H9 (cell line): Measurements from ENCODE around the gene DCHS2. TPM values are rescaled to one million over a fixed set of nuclear protein-coding genes. Genes with fewer than 3 reads are reported as not detected.

Source experiments
- DNase-seq: peaks from one replicate; pipeline ENCODE4 v3.0.0-alpha.2; 2017
- H2AFZ ChIP-seq: one replicate; pipeline ENCODE4 v1.6.1; 2013; ENCODE audit warnings: mild to moderate bottlenecking, low read length, control low read depth, moderate library complexity
- H2AK5ac ChIP-seq: 2 replicates; pipeline ENCODE4 v1.6.1; 2013; ENCODE audit warnings: low read length, control low read depth, mixed read lengths; ENCODE audit not compliant: insufficient read length
- H2BK120ac ChIP-seq: one replicate; pipeline ENCODE4 v1.6.1; 2013; ENCODE audit warnings: low read depth, mild to moderate bottlenecking, low read length, control low read depth, inconsistent platforms; ENCODE audit not compliant: poor library complexity, severe bottlenecking
- H2BK12ac ChIP-seq: 2 replicates; pipeline ENCODE4 v1.6.1; 2013; ENCODE audit warnings: low read length, control low read depth, mixed read lengths, low read depth; ENCODE audit not compliant: insufficient read length
- H2BK15ac ChIP-seq: 2 replicates; pipeline ENCODE4 v1.6.1; 2013; ENCODE audit warnings: low read depth, low read length, control low read depth
- H2BK20ac ChIP-seq: one replicate; pipeline ENCODE4 v1.6.1; 2013; ENCODE audit warnings: low read depth, mild to moderate bottlenecking, low read length, control low read depth, inconsistent platforms; ENCODE audit not compliant: poor library complexity, severe bottlenecking
- H2BK5ac ChIP-seq: 2 replicates; pipeline ENCODE4 v1.6.1; 2013; ENCODE audit warnings: low read length, control low read depth, mixed read lengths; ENCODE audit not compliant: insufficient read length
- H3K14ac ChIP-seq: 2 replicates; pipeline ENCODE4 v1.6.1; 2013; ENCODE audit warnings: low read length, control low read depth; ENCODE audit not compliant: insufficient read depth
- H3K18ac ChIP-seq: 2 replicates; pipeline ENCODE4 v1.6.1; 2013; ENCODE audit warnings: low read depth, mild to moderate bottlenecking, mixed read lengths, low read length, control low read depth; ENCODE audit not compliant: insufficient read length
- H3K23ac ChIP-seq: 2 replicates; pipeline ENCODE4 v1.6.1; 2013; ENCODE audit warnings: low read length, control low read depth, mixed read lengths, low read depth; ENCODE audit not compliant: insufficient read length
- H3K23me2 ChIP-seq: 2 replicates; pipeline ENCODE4 v1.6.1; 2013; ENCODE audit warnings: low read depth, mild to moderate bottlenecking, mixed read lengths, low read length, control low read depth; ENCODE audit not compliant: insufficient read length, poor library complexity, severe bottlenecking
- H3K27ac ChIP-seq: 2 replicates; pipeline ENCODE4 v1.5.1; 2013; ENCODE audit warnings: low read length, control low read depth, mixed read lengths, low read depth; ENCODE audit not compliant: insufficient read length
- H3K27me3 ChIP-seq: 2 replicates; pipeline ENCODE4 v1.6.1; 2013; ENCODE audit warnings: low read length, control low read depth, inconsistent platforms; ENCODE audit not compliant: insufficient read depth
- H3K4ac ChIP-seq: 2 replicates; pipeline ENCODE4 v1.6.1; 2013; ENCODE audit warnings: low read depth, mild to moderate bottlenecking, control low read depth, inconsistent platforms, low read length, moderate library complexity
- H3K4me1 ChIP-seq: 2 replicates; pipeline ENCODE4 v1.6.1; 2013; ENCODE audit warnings: low read length, control low read depth, inconsistent platforms; ENCODE audit not compliant: insufficient read depth
- H3K4me2 ChIP-seq: 2 replicates; pipeline ENCODE4 v1.6.1; 2013; ENCODE audit warnings: low read length, control low read depth, mixed read lengths; ENCODE audit not compliant: insufficient read length, insufficient read depth
- H3K56ac ChIP-seq: 2 replicates; pipeline ENCODE4 v1.6.1; 2013; ENCODE audit warnings: low read depth, mild to moderate bottlenecking, mixed read lengths, low read length, control low read depth; ENCODE audit not compliant: insufficient read length
- H3K79me1 ChIP-seq: 2 replicates; pipeline ENCODE4 v1.6.1; 2013; ENCODE audit warnings: low read depth, mild to moderate bottlenecking, moderate library complexity, low read length, control low read depth, inconsistent platforms; ENCODE audit not compliant: insufficient read depth, poor library complexity, severe bottlenecking
- H3K79me2 ChIP-seq: 2 replicates; pipeline ENCODE4 v1.6.1; 2013; ENCODE audit warnings: low read length, control low read depth, inconsistent platforms; ENCODE audit not compliant: insufficient read depth
- H3K9ac ChIP-seq: 2 replicates; pipeline ENCODE4 v1.6.1; 2013; ENCODE audit warnings: low read length, control low read depth, mixed read lengths; ENCODE audit not compliant: insufficient read length; ENCODE audit errors: extremely low read depth
- H3K9me3 ChIP-seq: one replicate; pipeline ENCODE4 v1.6.1; 2013; ENCODE audit warnings: low read depth, low read length, inconsistent platforms; ENCODE audit not compliant: control insufficient read depth
- H3T11ph ChIP-seq: one replicate; pipeline ENCODE4 v1.6.1; 2013; ENCODE audit warnings: mild to moderate bottlenecking, low read length, control low read depth, inconsistent platforms
- H4K20me1 ChIP-seq: one replicate; pipeline ENCODE4 v1.6.1; 2013; ENCODE audit not compliant: control insufficient read depth, insufficient read length, insufficient read depth
- H4K5ac ChIP-seq: 2 replicates; pipeline ENCODE4 v1.6.1; 2013; ENCODE audit warnings: low read depth, mild to moderate bottlenecking, mixed read lengths, low read length, control low read depth; ENCODE audit not compliant: insufficient read length
- H4K8ac ChIP-seq: replicated peaks from 2 replicates; pipeline ENCODE4 v1.6.1; 2013; ENCODE audit warnings: low read length, control low read depth, mixed read lengths, low read depth; ENCODE audit not compliant: insufficient read length
- H4K91ac ChIP-seq: 2 replicates; pipeline ENCODE4 v1.6.1; 2013; ENCODE audit warnings: low read depth, mild to moderate bottlenecking, moderate library complexity, mixed read lengths, low read length, control low read depth; ENCODE audit not compliant: insufficient read length
- H3K27ac Mint-ChIP-seq, 3 experiments: 2 replicates in 2 of 3; 3 replicates in 1 of 3; pipeline ENCODE4 v1.8.0; 2020 to 2021; ENCODE audit warnings: mixed read lengths in 3 of 3, mild to moderate bottlenecking in 1 of 3, moderate library complexity in 1 of 3
- H3K27me3 Mint-ChIP-seq: 2 replicates; pipeline ENCODE4 v1.8.0; 2021; ENCODE audit warnings: low read depth, mild to moderate bottlenecking, moderate library complexity, mixed read lengths
- H3K36me3 Mint-ChIP-seq, 3 experiments: 2 replicates in 2 of 3; 3 replicates in 1 of 3; pipeline ENCODE4 v1.8.0; 2020 to 2021; ENCODE audit warnings: low read depth in 3 of 3, mixed read lengths in 3 of 3; ENCODE audit not compliant: insufficient read depth in 1 of 3
- H3K4me1 Mint-ChIP-seq, 2 experiments: 2 replicates each; pipeline ENCODE4 v1.8.0; 2020; ENCODE audit warnings: mixed read lengths in 2 of 2
- H3K4me3 Mint-ChIP-seq, 2 experiments: 2 replicates in 1 of 2; 3 replicates in 1 of 2; pipeline ENCODE4 v1.8.0; 2020 to 2021; ENCODE audit warnings: mild to moderate bottlenecking in 2 of 2, mixed read lengths in 2 of 2, moderate library complexity in 1 of 2
- H3K9me3 Mint-ChIP-seq, 2 experiments: 2 replicates in 1 of 2; 3 replicates in 1 of 2; pipeline ENCODE4 v1.8.0; 2020; ENCODE audit warnings: mild to moderate bottlenecking in 2 of 2, mixed read lengths in 2 of 2, moderate library complexity in 1 of 2
- CTCF ChIP-seq: fragments of 200-600 bp; sonication (generic); conservative IDR thresholded peaks from 3 replicates; pipeline ENCODE4 v1.8.0; 2021; ENCODE audit warnings: antibody characterized with exemption, mild to moderate bottlenecking
- WGBS: extraction: QIAGEN DNeasy Blood & Tissue Kit; methylation state at CpG from one replicate; pipeline ENCODE4 v1.1.7; 2013; ENCODE audit warnings: missing lambda C conversion rate, low lambda C conversion rate, mixed read lengths; ENCODE audit not compliant: insufficient read length; ENCODE audit errors: extremely low coverage; 5-methylcytosine and 5-hydroxymethylcytosine counted together
- total RNA-seq: library from RNA; stranded (reverse); gene quantifications from 2 replicates; pipeline ENCODE4 v1.2.1, GENCODE V29; 2021

Gene DCHS2
- total RNA-seq, 1 experiment from 2014 or later: 0.57 TPM

GRCh38 chr4:154189346-154189745 is 302.3 kb downstream of the DCHS2 start:
- Histone ChIP-seq H2AFZ (no peak overlapping the region), H3K9me3 (no peaks in the 10 kb centered on the region), H2BK5ac (no peak overlapping the region), H3K27ac (no peak overlapping the region), H3K4me1 (no peaks in the 10 kb centered on the region), H3K14ac (no peak overlapping the region), H3K23ac (no peak overlapping the region), H4K20me1 (no peaks in the 10 kb centered on the region), H3K18ac (no peak overlapping the region), H2BK120ac (no peak overlapping the region), H3K27me3 (no peaks in the 10 kb centered on the region), H3K9ac (no peak overlapping the region), H4K91ac (no peak overlapping the region), H3K79me2 (no peaks in the 10 kb centered on the region), H3K23me2 (no peaks in the 10 kb centered on the region), H3K4me2 (no peak overlapping the region), H4K8ac (no peak overlapping the region), H2BK12ac (no peak overlapping the region), H2AK5ac (no peak overlapping the region), H3K4ac (no peak overlapping the region), H3T11ph (no peak overlapping the region), H3K79me1 (no peaks in the 10 kb centered on the region), H4K5ac (no peak overlapping the region), H2BK15ac (no peak overlapping the region), H2BK20ac (no peak overlapping the region), H3K56ac (no peak overlapping the region)
- no CpG with 5 or more reads among the region's 4 CpGs for WGBS
- H3K36me3 Mint-ChIP-seq: peaks cover 0 to 2% (median 0%) of the 10 kb centered on the region in 3 experiments; a peak in 3 of 7 replicates
- no peaks in the 10 kb centered on the region for H3K27me3 Mint-ChIP-seq
- H3K4me3 Mint-ChIP-seq: no peak overlapping the region
- DNase-seq: no peak
- H3K9me3 Mint-ChIP-seq: no peaks in the 10 kb centered on the region; a peak in 1 of 5 replicates
- no peak for TF ChIP-seq CTCF
- H3K27ac Mint-ChIP-seq: no peak overlapping the region
- peaks cover 10 to 13% of the 10 kb centered on the region in 2 experiments for H3K4me1 Mint-ChIP-seq
